ENCODE results near the gene OR10V1.
A peak's percentile ranks its signal among the peaks of the same experiment; 100 is the strongest.

Gene OR10V1

GRCh38 chr11:59673291-59673690 is 40.4 kb downstream of the OR10V1 start:
- TF ChIP-seq EZH2phosphoT487 (IDR thresholded peaks at IDR 0.05; ENCODE audit: borderline replicate concordance) (no peak), CTCF (conservative IDR thresholded peaks at IDR 0.05; ENCODE audit: low read length) (no peak)
- no peaks in the 10 kb centered on the region for H3K9me2 ChIP-seq (replicated peaks; ENCODE audit: low read depth, low read length)
- no peak overlapping the region for H2AFZ ChIP-seq (ENCODE audit: low read length)
- no peak overlapping the region for H3K9ac ChIP-seq (ENCODE audit: low read depth, low read length, poor library complexity, severe bottlenecking)
- no peak overlapping the region for H3K4me3 ChIP-seq (ENCODE audit: low read length, poor library complexity, severe bottlenecking)
- peaks cover 7% of the 10 kb centered on the region for H3K4me1 ChIP-seq (ENCODE audit: insufficient read depth, low read length, poor library complexity, severe bottlenecking)
- no peaks in the 10 kb centered on the region for H3K9me3 ChIP-seq (ENCODE audit: insufficient read depth, low read depth, low read length)
- H3K4me2 ChIP-seq (ENCODE audit: low read depth, low read length, poor library complexity, severe bottlenecking): no peak overlapping the region
- H3K79me2 ChIP-seq (ENCODE audit: insufficient read depth, low read length): peaks cover 11% of the 10 kb centered on the region
- peaks cover under 1% of the 10 kb centered on the region for H4K20me1 ChIP-seq (ENCODE audit: insufficient read depth, low read length, poor library complexity, severe bottlenecking)
- no peaks in the 10 kb centered on the region for H3F3A ChIP-seq (ENCODE audit: low read depth)
- no peaks in the 10 kb centered on the region for H3K36me3 ChIP-seq (ENCODE audit: insufficient read depth, low read length)
- H3K27me3 ChIP-seq (ENCODE audit: insufficient read depth, low read length, poor library complexity, severe bottlenecking): no peaks in the 10 kb centered on the region

- Histone ChIP-seq H3K36me3 (ENCODE audit: insufficient read depth, low read length) (no peaks in the 10 kb centered on the region; the same call in 1 of the 2 replicates), H3K4me3 (ENCODE audit: low read length, poor library complexity, severe bottlenecking) (no peak overlapping the region), H3K27me3 (ENCODE audit: insufficient read depth, low read length, poor library complexity, severe bottlenecking) (no peaks in the 10 kb centered on the region), H3K9me2 (replicated peaks; ENCODE audit: low read depth, low read length) (no peaks in the 10 kb centered on the region), H3K9me3 (ENCODE audit: insufficient read depth, low read depth, low read length) (no peaks in the 10 kb centered on the region), H3F3A (ENCODE audit: low read depth) (no peaks in the 10 kb centered on the region), H3K4me1 (ENCODE audit: insufficient read depth, low read length, poor library complexity, severe bottlenecking) (peaks cover 25% of the 10 kb centered on the region), H3K9ac (ENCODE audit: low read depth, low read length, poor library complexity, severe bottlenecking) (no peak overlapping the region), H2AFZ (ENCODE audit: low read length) (no peak overlapping the region), H3K4me2 (ENCODE audit: low read depth, low read length, poor library complexity, severe bottlenecking) (no peak overlapping the region), H3K79me2 (ENCODE audit: insufficient read depth, low read length) (peaks cover 29% of the 10 kb centered on the region), H4K20me1 (ENCODE audit: insufficient read depth, low read length, poor library complexity, severe bottlenecking) (peaks cover 19% of the 10 kb centered on the region)
- TF ChIP-seq EZH2phosphoT487 (IDR thresholded peaks at IDR 0.05; ENCODE audit: borderline replicate concordance) (no peak), CTCF (conservative IDR thresholded peaks at IDR 0.05; ENCODE audit: low read length) (no peak)
Observed at GRCh38 chr11:59671471-59671870, 42.2 kb downstream of the OR10V1 start.

GRCh38 chr11:59669611-59670009 is 44.0 kb downstream of the OR10V1 start:
- no peak for TF ChIP-seq CTCF (conservative IDR thresholded peaks at IDR 0.05; ENCODE audit: low read length)
- no peak for TF ChIP-seq EZH2phosphoT487 (IDR thresholded peaks at IDR 0.05; ENCODE audit: borderline replicate concordance)
- Histone ChIP-seq H3K4me3 (ENCODE audit: low read length, poor library complexity, severe bottlenecking) (peak overlapping the region; percentile 87), H3K36me3 (ENCODE audit: insufficient read depth, low read length) (peaks cover 9% of the 10 kb centered on the region), H3K79me2 (ENCODE audit: insufficient read depth, low read length) (peaks cover 47% of the 10 kb centered on the region), H3K4me2 (ENCODE audit: low read depth, low read length, poor library complexity, severe bottlenecking) (peak overlapping the region; percentile 80), H3K9me3 (ENCODE audit: insufficient read depth, low read depth, low read length) (no peaks in the 10 kb centered on the region), H3K4me1 (ENCODE audit: insufficient read depth, low read length, poor library complexity, severe bottlenecking) (peaks cover 35% of the 10 kb centered on the region), H3K27me3 (ENCODE audit: insufficient read depth, low read length, poor library complexity, severe bottlenecking) (no peaks in the 10 kb centered on the region), H3F3A (ENCODE audit: low read depth) (no peaks in the 10 kb centered on the region), H2AFZ (ENCODE audit: low read length) (peak overlapping the region; percentile 96), H4K20me1 (ENCODE audit: insufficient read depth, low read length, poor library complexity, severe bottlenecking) (peaks cover 35% of the 10 kb centered on the region), H3K9me2 (replicated peaks; ENCODE audit: low read depth, low read length) (no peaks in the 10 kb centered on the region), H3K9ac (ENCODE audit: low read depth, low read length, poor library complexity, severe bottlenecking) (peak overlapping the region; percentile 73)
